Activated CD4-positive, alpha-beta T cell treated with anti-CD3 and anti-CD28 coated beads for 24 hours (primary cell): ENCODE results near the gene C6orf136.

Experiments used
- DNase-seq, 2 donors: peaks; one replicate each; pipeline ENCODE4 v3.0.0-alpha.2; 2020; ENCODE audit warnings: low read depth in 2 of 2

C6orf136 gene

GRCh38 chr6:30615958-30616810 lies 30.7 kb upstream of the C6orf136 start:
- DNase-seq: no peak

GRCh38 chr6:30616811-30617564 lies 29.9 kb upstream of the C6orf136 start, which contains the start of gene PPP1R10:
PPP1R10 (minus strand) TSS chr6:30617243; CDS start chr6:30609944, 7,299 bp downstream.
- peak; percentile 92 to 98 for DNase-seq

- DNase-seq: peak; percentile 92 to 93
These were observed 29.2 kb upstream of the C6orf136 start, which contains the start of gene MRPS18B for GRCh38 chr6:30617565-30618269. MRPS18B (plus strand) TSS chr6:30617840; CDS start chr6:30617866, 26 bp downstream.

DNA sequence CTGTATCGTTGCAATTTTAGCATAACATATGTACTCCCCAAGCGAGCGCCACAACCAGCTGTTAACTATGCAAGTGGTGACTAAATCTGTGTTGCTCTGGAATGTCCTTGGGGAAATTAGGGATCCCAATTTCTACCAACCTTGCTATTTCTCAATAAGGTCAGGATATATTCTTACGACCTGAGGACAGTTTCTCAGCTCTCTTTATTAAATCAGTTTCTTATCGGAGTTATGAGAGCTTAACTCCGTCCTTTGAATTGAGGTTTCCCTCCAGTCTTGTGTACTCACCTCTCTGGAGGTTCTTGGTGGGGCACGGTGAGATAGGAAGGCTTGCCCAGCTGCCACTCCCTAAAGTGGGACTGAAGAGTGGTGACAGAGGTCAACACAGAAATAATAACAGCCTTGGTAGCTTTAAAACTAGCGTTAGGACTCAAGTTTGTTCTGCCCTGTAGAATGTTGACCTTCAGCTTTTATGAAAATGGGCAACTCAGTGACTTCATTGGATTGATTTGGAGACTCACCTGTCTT lies 28.6 kb upstream of the C6orf136 start:
- DNase-seq: no peak

GRCh38 chr6:30619561-30619960 lies 27.4 kb upstream of the C6orf136 start:
- DNase-seq: no peak

DNA sequence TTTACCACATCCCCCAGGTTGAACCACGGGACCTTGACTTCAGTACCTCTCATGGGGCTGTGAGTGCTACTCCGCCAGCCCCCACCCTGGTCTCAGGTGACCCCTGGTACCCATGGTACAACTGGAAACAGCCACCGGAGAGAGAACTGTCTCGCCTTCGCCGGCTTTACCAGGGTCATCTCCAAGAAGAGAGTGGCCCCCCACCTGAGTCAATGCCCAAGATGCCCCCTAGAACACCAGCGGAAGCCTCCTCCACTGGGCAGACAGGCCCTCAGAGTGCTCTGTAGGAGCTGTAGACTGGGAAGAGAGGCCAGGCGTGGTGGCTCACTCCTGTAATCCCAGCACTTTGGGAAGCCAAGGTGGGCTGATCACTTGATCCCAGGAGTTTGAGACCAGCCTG lies 21.4 kb upstream of the C6orf136 start:
- no peak for DNase-seq

GRCh38 chr6:30626484-30627366 lies 20.2 kb upstream of the C6orf136 start, which contains the start of gene ATAT1:
ATAT1 (plus strand) TSS chr6:30626874.
- peak; percentile 84 for DNase-seq

GRCh38 chr6:30635834-30636233 lies 11.1 kb upstream of the C6orf136 start:
- DNase-seq: no peak

DNA sequence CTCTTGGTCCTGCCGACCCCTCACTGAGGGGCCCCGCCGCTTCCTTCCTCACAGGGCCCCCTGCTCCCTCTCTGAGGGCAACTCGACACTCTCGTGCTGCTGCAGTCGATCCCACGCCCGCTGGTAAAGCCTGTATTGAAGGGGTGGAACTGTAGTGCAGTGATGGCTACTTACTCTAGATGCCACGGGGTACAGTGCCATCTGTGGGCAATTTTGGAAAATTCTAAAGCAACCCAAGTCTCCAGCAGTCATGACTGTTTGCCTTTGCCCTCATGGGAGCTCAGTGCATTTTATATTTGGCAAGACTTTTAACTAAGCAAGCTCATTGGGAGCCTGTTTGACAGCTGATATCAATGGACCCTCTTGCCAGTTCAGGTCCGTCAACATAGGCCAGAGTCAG lies 6.5 kb upstream of the C6orf136 start:
- no peak for DNase-seq

DNA sequence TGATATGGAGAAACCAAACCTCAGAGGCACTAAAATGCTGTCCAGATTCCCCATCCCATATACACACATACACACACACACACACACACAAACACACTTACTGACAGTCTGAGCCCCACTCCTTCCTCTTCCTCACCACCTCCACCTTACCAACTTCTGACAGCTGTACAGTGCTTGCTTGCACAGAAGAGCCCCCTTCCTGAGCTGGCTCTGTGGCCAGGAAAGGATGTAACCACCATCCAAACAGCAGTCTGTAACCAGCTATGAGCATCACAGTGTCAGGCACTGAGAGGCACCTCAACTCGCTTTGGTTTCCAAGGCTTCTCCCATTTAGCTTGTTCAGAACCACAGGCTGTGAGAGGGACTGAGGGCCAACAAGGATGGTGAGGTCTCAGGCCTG lies 5.9 kb upstream of the C6orf136 start:
- no peak for DNase-seq

GRCh38 chr6:30643656-30644055 lies 3.3 kb upstream of the C6orf136 start:
- no peak for DNase-seq

- no peak for DNase-seq
These were observed 2.2 kb upstream of the C6orf136 start for GRCh38 chr6:30644769-30645168.

DNA sequence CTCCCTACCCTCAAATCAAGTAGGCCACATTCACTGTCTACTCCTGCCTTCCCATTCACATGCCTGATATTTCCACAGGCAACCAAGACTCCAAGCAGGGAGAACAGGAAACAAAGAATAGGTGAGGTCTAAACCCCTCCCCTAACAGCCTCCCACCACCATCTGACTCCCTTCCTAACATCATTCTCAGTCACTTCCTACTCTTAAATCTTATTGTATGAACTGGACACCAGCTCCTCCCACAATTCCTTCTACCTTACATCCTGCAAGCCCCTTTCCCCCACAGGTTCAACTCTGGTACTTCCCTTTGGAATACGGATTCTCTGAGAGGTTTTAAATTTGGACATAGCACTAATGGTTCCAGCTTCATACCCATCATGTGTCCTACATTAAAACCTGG lies 944 bp upstream of the C6orf136 start:
- no peak for DNase-seq

DNA sequence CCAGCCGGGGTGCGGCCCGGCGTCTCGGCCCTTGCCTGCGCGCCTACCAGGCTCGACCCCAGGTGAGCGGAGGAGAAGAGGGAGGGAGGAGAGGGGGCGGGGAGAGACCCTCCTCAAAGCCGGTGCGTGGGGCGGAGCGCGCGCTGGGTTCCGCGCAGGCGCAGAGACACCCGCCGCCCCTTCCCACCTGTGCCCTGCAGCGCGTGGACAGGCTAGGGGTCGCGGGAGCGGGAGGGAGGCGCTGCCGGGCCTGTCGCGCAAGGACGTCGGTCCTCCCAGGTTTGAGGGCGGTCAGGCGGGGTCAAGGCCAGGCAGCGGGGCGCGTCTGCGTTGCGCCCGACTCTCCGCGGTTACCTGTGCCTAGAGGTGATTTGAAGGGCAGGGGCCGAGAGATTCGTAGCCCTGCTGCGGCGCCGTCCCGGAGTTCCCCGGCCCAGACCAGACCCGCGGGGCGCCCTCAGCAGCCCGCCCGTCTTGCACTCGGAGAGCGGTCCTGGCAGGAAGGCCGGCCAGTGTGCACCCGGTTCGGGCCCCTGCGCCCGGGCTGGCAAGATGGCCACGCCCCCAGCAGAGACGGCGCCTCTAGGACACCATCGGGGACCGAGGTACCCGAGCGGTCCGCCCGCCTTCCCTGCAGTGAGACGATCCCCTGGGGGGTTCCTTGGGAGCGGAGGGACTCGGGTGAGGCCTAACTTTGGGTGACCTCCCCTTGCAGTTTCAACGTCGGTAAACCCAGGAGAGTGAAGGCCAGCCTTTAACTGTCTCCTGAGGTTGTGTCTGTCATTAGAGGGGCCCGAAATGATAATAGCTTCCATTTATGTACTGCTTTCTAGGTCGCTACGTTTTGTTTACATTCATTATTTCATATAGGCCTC lies 546 bp downstream of the C6orf136 start:
- DNase-seq: peak; percentile 57 to 60

DNA sequence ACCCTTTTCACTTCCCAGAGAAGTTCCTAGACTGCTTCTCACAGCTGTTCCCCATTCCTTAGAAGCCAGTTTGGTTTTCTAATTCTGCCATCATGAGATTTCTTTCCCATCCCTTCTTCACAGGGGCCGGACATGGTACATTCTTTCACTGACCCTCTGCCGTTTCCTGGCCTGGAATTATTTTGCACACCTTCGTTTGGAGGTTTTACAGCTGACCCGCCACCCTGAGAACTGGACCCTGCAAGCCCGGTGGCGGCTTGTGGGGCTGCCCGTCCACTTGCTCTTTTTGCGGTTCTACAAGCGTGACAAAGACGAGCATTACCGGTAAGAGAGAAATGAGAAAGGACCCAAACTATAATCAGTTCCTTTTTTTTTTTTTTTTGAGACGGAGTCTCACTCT lies 4.2 kb downstream of the C6orf136 start:
- DNase-seq: no peak

DNA sequence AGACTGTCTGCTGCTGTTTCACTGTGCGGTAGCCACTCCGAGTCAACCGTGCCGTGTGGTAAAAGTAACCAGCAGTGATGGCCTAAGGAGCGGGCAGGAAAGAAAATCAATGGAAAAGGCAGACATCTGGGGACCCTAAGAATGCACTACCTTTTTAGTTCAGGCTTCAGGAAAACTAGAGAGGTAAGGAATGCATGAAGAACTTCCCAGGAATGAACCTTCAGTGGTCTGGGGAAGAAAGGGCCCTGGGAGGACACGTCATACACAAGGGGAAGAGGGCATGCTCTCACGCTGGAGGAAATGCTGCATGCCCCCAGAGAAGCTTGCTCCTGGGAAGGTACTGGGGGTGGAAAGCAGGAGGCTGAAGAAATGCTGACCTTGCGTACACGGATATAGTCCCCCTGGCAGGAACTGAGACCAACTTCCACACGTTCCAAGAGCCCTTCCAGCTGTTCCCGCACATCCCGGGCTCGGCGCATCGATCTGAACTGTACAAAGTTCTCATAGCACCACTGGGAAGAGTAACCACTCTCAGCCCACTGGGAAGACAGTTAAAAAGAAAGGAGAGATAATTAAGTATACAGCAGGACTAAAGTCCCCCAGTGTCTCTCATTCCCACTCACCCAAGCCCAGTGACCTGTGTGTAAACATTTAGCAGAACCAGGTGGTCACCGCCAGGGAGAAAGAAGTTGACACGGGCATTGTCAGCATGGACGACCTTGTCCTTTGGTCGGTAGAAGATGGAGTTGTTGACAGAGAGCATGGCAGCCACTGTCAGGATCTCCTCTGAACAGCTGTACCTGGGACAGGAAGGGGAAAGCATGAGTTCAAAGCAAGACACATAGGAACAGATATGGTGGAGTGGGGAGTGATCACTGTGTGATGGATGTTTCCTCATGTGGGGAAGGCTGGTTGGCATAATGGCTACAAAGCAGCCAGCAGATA lies 8.1 kb downstream of the C6orf136 start:
- DNase-seq: no peak

- DNase-seq: no peak
These were observed 8.8 kb downstream of the C6orf136 start for GRCh38 chr6:30655743-30656094.

- no peak for DNase-seq
These were observed 9.6 kb downstream of the C6orf136 start for GRCh38 chr6:30656513-30656912.

DNA sequence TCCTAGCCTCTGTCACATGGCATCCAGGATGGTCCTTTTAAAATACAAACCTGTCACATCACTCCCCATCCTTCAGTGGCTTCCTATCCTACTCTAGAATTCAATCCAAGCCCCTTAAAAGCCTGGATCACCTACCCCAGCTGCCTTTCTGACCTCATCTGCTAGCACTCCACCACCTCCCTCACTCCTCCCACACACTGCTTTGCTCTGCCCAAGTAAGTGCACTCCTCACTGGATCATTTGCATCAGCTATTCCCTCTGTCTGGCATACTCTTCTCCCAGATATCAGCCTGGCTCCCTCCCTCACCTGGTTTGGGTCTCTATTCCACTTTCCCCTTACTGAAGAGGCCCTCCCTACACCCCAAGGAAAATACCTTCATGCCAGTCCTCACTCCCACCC lies 10.5 kb downstream of the C6orf136 start:
- DNase-seq: no peak
